GM21381 (cell line): ENCODE data around the gene CDCA7.
"Not testable (repeated sequence)": the region's sequence is repeated elsewhere in the genome, so short reads cannot be mapped to it uniquely, and the experiment has no call there.

ENCODE experiments used
- ATAC-seq: cut with Tn5 transposase; IDR thresholded peaks from one replicate; pipeline ENCODE4 v1.9.1; 2021; ENCODE audit warnings: mild to moderate bottlenecking, moderate library complexity; ENCODE audit not compliant: unreplicated experiment

Gene CDCA7

DNA sequence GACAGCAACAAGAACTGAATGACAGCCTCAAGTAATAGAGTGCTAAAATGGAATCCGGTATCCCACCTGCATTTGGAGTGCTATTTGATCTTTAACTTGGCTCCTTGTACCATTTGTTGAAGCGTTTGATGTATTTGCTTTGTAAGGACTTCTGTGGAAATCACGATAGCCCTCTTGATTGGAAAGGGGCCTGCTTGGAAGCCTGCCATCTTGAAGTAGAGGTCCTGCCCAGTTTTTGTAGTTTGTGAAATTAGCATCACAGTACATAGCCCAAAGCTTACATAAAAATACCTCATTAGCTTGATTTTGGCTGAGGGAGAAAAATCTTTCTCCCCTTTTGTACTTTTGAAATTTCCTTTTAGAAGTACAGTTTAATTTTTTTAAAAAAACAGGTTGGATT lies 2.7 kb downstream of the CDCA7 start:
- ATAC-seq = no peak

- no peak for ATAC-seq
Observed at GRCh38 chr2:173358616-173359015, 3.9 kb downstream of the CDCA7 start.

DNA sequence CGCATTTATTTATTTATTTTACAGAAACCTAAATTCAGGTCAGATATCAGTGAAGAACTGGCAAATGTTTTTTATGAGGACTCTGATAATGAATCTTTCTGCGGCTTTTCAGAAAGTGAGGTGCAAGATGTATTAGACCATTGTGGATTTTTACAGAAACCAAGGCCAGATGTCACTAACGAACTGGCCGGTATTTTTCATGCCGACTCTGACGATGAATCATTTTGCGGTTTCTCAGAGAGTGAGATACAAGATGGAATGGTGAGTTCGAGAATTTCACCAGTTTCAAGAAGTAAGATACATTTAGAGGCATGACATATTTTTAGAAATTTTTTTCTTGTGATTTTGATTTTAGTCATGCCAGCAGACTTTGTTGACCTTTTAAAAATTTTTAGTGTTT lies 4.6 kb downstream of the CDCA7 start:
- no peak for ATAC-seq

- no peak for ATAC-seq
Observed at GRCh38 chr2:173370198-173370597, 15.5 kb downstream of the CDCA7 start.

DNA sequence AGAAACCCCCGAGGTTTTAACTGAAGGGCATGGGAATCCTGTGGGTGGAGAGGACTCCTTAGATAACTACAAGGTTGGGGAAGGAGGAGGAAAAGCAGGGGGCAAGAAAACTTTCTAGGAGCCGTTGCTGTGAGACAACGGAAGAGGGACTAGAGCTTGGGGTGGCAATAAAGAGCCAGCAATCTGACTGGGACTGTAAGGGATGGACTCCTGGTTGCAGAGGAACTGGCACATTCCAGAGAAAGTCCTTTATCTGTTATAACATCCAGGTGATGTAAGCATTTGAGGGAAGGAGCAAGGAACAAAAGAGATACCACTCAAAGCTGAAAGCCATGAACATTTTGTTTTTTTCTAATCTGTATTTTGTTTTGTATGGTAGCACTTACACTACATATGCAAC lies 16.4 kb downstream of the CDCA7 start:
- ATAC-seq = no peak

DNA sequence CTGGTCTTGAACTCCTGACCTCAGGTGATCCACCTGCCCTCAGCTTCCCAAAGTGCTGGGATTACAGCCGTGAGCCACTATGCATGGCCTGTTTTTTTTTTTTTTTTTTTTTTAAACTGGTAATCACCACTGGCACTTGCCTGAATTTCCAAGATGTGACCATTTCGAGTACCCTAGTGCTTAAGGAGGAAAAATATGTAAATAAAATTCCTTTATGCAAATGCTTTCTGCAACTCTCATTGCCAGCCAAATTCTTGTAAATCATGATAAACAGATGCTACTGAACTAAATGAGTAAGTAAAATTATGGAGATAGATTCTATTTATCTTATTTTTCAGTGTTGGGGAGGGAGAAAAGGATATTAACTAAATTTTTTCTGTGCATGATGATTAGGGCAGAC lies 18.6 kb downstream of the CDCA7 start:
- no peak for ATAC-seq

- ATAC-seq = no peak
Observed at GRCh38 chr2:173374634-173375033, 20.0 kb downstream of the CDCA7 start.

DNA sequence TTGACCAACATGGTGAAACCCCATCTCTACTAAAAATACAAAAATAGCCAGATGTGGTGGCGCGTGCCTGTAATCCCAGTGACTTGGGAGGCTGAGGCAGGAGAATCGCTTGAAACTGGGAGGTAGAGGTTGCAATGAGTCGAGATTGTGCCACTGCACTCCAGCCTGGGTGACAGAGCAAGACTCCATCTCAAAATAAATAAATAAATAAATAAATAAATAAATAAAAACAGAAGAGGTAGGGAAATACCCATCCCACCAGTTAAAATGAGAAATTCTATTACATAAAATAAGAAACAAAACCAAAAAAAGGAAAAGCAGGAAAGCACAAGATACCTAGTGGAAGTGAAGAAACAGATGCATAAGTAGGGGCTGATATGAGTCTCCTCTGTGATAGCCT lies 30.9 kb downstream of the CDCA7 start:
- ATAC-seq = not testable (repeated sequence)

DNA sequence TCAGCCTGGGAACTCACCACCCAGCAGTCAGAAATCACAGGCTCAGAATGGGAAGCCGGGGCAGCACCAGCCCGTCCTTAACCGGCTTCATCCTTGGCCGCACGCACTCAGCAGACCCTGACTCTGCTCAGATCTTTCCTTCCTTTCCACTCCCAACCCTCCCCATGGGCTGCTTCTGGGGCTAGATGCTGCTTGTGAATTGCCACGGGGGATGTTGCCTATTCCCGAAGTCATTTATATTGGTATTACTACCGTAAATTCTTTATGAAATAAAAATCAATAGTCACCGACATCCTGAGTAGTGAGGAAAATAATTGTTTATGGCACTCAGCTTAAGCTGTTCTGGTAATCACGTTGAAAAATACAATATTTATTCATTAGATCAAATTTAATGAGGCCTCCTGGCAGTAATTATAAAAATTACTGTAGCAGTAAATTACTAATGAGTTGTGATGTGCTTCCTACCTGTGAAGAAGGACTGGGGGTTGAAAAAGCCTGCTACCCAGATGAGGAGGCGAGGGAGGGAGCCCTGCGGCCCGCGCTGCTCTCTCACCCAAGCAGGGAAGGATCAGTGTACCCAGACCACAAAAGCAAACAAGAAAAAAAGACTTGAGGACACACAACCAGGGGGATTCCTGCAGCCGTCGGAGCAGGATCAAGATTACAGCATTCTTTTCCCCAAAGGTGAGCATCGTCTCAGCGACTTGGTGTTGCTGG lies 31.5 kb downstream of the CDCA7 start:
- no peak for ATAC-seq

DNA sequence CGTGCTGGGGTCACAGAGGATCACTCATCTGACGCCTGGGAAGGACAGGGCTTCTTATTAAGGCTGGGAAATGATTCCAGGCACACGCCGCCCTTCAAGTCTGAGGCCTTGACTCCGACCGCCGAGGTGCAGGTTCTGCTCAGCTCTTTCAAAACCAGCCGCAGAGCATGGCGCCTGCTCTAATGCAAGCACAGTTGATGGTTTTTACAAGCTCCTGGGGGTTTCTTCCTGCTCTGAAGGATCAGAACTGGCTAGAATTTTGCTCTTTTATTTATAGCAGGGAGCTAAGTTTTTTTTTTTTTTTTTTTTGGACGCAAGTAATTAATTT lies 32.0 kb downstream of the CDCA7 start:
- no peak for ATAC-seq

- ATAC-seq = no peak
Observed at GRCh38 chr2:173387079-173387478, 32.4 kb downstream of the CDCA7 start.

DNA sequence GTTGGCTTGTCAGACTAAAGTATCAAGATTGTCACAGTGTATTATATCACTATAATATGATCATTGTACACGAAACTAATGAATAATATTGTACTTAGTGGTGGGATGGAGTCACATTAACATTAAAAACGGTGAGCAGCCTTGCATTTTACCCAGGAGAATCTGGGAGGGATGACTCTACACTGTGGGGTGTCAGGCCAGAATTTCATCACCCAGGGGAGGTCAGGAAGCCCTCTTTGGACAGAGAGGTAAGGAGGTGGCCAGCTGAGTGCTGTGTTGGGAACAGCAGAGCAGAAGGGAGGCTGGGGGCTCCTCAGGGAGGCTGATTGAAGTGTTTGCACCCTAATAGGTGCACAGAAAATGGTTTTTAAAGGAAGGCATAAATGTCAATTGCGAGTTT lies 33.0 kb downstream of the CDCA7 start:
- ATAC-seq = no peak

DNA sequence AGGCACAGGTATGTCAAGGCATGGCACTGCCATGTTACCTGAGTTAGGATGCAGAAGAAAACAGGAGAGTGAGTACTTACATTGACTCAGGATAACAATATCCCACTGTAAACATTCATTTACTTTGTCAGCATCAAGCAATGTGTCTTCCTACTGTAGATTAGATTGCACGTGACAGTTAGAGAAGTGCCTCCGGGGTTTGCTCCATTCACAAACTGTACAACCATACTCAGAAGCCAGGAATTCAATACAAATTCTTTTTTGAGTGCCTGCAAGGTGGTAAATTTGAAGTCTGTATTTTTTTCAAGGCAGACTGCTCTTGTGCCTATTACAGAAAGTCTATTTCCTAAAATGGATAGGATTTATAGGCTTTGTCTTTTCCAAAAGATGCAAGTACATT lies 34.1 kb downstream of the CDCA7 start:
- ATAC-seq = no peak

DNA sequence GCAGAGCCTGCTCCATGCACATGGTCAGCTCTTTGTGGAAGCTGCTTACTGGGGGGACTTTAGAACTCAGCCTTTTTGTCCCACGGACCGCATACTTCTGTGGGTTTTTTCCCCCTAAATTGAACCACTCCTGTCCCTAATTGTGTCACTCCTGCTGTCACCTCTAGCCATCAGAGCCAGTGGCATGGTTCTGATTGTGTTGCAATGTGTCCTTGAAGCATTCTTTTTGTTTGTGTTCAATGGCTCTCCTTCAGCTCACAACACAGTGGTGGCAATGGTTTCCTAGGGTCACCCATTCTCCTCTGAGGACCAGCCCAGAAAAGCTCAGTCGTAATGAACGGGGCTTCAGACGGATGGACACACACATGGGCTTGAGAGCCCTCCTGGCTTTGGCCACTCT lies 35.4 kb downstream of the CDCA7 start:
- ATAC-seq = no peak

GRCh38 chr2:173392731-173393130 lies 38.1 kb downstream of the CDCA7 start:
- no peak for ATAC-seq

DNA sequence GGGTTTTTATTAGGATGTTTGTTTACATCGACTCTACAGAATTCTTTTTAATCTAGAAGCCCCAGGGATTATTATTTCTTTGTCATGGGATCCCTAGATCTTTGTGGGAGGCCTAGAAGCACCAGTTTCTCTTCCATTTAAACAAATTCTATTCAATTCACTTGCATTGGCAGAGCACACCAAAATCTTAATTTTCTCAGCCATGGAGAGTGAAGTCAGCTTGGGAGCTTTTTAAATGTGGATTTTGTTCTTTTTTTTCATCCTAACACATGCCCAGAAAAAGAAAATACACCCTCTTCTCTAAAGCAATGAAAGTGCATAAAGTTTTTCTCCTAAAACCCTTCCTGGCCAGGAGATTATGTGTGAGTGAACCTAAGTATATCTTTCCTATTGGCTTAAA lies 38.5 kb downstream of the CDCA7 start:
- ATAC-seq = no peak

GRCh38 chr2:173393636-173394035 lies 39.0 kb downstream of the CDCA7 start:
- ATAC-seq = no peak

DNA sequence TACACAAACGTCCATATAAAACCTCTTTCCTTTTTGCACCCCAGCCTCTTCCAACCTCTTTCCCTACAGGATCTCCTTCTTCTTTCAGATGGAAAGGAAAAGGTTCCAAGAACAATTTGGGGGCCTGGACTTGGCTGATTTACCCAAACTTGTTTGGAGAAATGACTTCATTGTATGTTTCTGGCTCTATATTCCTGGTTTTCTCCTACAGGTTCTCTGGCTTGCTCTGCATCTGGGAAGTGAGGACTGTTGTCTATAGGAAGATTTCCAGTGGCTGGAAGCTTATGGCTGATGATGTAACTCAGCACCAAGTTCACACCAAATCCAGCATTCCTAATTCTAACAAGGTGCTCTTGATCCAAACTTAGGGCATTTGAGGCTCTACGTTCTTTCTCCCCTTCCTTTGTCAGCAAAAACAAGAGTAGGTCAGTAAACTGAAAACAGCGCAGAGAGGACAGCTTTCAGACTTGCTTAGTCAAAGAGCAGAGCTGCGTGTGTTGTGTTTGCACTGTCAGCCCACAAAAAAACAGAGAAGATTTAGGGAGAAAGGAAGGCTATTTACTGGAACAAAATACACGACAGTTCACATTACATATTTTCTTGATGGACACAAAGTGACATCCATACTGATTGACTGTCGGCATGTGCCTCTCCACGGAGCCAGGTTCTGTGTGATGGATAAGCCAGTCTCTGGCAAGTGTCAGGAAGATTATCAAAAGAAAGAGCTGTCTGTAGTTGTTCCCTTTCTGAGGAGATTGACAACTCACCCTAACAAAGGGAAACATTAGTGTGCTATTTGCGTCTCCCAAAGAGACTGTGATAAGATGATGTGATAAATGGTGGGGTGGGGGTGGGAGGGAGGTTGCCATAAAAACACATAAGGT lies 39.7 kb downstream of the CDCA7 start:
- no peak for ATAC-seq

GRCh38 chr2:173395567-173396351 lies 41.1 kb downstream of the CDCA7 start:
- ATAC-seq = no peak

- no peak for ATAC-seq
Observed at GRCh38 chr2:173397539-173397938, 42.9 kb downstream of the CDCA7 start.

- no peak for ATAC-seq
Observed at GRCh38 chr2:173399229-173399628, 44.6 kb downstream of the CDCA7 start.

DNA sequence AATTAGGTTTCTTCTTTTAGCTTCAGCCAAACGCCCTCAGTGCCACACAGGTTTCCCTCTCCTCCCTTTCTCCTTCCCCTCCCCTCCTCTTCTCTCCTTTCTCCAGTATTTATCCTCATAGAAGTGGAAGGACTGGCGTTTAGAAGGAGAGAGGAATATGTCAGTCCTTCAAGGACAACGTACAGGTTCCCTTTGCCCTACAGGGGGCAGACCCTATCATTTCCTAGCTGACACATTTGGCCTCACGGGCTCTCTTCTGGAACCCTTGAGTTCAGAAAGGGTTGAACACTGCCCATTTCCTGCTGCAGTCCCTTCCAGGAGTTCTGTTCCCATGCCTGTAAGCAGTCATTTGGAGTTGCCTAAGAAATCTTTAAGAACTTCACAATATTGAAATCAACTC lies 46.1 kb downstream of the CDCA7 start:
- no peak for ATAC-seq
